ENCODE results near the gene PATL1. TPM values are rescaled to one million over a fixed set of nuclear protein-coding genes. Genes with fewer than 3 reads are reported as not detected.

Gene PATL1
- total and polyA plus RNA-seq, 9 donors: 11.1 to 44.2 (median 30.8) TPM

DNA sequence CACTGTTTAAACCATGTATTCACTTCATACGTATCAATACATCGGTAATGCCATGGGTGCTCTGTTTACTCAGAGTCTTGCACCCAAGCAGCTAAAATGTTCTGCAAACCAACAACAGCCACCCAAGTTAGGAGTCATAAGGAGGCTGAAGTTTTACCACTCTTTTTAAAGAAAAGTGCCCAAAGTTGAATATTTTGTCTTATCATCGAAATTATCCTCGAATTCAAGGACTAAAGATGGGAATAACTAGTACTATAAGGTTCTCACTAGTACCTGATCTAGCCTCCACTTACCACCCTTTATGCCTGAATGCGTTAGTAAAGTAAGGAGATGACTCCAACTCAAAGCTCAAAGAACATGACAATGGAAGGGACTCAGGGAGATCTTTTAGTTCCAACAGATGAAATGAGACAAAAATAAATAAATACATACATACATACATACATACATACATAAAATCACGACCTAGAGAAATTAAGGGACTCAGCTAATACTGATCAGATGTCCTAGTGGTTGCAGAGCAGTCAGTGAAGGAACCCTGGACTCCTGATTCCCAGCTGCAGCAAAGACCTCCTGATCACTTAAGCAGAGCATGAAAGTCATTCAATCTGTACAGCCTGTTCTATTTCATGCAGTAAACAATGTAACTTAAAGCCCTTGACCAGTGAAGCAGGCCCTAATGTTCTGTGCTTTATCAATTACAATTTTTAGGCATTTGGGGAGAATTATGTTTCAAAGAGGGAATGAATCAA lies 61.0 kb downstream of the PATL1 start:
- H3K36me3 ChIP-seq: no peaks in the 10 kb centered on the region
- intact Hi-C loops (cut with DNase I): no loop called here
- H3K27ac ChIP-seq: no peak overlapping the region
- no peaks in the 10 kb centered on the region for H3K9me3 ChIP-seq
- no peaks in the 10 kb centered on the region for H3K4me1 ChIP-seq (ENCODE audit: insufficient read depth)
- DNase-seq: no peak
- 91 to 94% (median 92%) methylated on average over 6 of the region's 6 CpGs for WGBS, 3 donors
- no peak for TF ChIP-seq POLR2A (IDR thresholded peaks at IDR 0.05)
- TF ChIP-seq EP300 (IDR thresholded peaks at IDR 0.05): no peak
- TF ChIP-seq, protein P1, sequence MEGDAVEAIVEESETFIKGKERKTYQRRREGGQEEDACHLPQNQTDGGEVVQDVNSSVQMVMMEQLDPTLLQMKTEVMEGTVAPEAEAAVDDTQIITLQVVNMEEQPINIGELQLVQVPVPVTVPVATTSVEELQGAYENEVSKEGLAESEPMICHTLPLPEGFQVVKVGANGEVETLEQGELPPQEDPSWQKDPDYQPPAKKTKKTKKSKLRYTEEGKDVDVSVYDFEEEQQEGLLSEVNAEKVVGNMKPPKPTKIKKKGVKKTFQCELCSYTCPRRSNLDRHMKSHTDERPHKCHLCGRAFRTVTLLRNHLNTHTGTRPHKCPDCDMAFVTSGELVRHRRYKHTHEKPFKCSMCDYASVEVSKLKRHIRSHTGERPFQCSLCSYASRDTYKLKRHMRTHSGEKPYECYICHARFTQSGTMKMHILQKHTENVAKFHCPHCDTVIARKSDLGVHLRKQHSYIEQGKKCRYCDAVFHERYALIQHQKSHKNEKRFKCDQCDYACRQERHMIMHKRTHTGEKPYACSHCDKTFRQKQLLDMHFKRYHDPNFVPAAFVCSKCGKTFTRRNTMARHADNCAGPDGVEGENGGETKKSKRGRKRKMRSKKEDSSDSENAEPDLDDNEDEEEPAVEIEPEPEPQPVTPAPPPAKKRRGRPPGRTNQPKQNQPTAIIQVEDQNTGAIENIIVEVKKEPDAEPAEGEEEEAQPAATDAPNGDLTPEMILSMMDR (IDR thresholded peaks at IDR 0.05): no peak
- H3K27me3 ChIP-seq: no peaks in the 10 kb centered on the region
- H3K4me3 ChIP-seq: no peak overlapping the region

DNA sequence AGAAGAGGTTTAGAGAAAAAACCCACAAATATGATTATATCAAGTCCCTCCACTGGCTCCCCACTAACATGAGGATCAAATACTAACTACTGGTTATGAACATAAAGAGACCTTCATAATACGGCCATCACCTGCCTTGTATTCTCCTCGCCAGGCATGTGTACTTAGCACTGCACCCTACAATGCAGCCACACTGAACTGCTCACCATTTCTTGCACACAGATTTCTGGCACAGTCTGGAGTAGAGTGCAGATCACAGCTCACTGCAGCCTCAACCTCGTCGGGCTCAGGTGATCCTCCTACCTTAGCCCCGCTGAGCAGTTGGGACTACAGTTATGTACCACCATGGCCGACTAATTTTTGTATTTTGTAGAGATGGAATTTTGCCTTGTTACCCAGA lies 66.4 kb downstream of the PATL1 start:
- Histone ChIP-seq H3K4me3 (no peak overlapping the region), H3K27me3 (no peaks in the 10 kb centered on the region), H3K27ac (no peak overlapping the region), H3K36me3 (no peaks in the 10 kb centered on the region), H3K4me1 (ENCODE audit: insufficient read depth) (peaks cover 3% of the 10 kb centered on the region), H3K9me3 (no peaks in the 10 kb centered on the region)
- intact Hi-C loops (cut with DNase I): no loop called here
- no peak for DNase-seq
- WGBS, 3 donors: 88 to 93% (median 88%) methylated on average over 6 of the region's 6 CpGs
- TF ChIP-seq POLR2A (IDR thresholded peaks at IDR 0.05) (no peak), EP300 (IDR thresholded peaks at IDR 0.05) (no peak)
- TF ChIP-seq, protein P1 (IDR thresholded peaks at IDR 0.05): no peak

DNA sequence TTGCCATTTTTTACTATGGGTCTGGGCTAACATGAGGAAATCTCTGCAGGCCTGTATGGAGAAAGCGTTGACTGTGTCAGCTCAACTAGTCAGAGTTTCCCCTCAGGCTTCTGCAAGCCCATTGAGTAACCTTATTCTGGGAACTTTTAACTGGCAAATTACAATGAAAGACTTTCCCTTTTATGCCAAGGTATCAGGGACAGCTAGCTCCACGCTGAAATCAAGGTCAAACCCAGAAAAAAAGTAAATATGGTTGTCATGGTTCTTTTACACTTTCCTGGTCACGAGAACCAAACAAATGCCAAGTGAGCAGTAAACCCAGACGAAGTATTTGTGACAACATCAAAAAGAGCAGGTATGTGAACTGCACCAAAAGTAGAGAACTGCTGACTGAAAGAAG lies 67.0 kb downstream of the PATL1 start:
- Histone ChIP-seq H3K4me3 (no peak overlapping the region), H3K4me1 (ENCODE audit: insufficient read depth) (peaks cover 3% of the 10 kb centered on the region), H3K27me3 (no peaks in the 10 kb centered on the region), H3K27ac (no peak overlapping the region), H3K9me3 (no peaks in the 10 kb centered on the region), H3K36me3 (no peaks in the 10 kb centered on the region)
- no peak for TF ChIP-seq EP300 (IDR thresholded peaks at IDR 0.05)
- TF ChIP-seq, protein P1 (IDR thresholded peaks at IDR 0.05): no peak
- TF ChIP-seq POLR2A (IDR thresholded peaks at IDR 0.05): no peak
- intact Hi-C loops (cut with DNase I): no loop called here
- DNase-seq: no peak
- WGBS, 3 donors: 26 to 50% (median 35%) methylated on average over 4 of the region's 4 CpGs

DNA sequence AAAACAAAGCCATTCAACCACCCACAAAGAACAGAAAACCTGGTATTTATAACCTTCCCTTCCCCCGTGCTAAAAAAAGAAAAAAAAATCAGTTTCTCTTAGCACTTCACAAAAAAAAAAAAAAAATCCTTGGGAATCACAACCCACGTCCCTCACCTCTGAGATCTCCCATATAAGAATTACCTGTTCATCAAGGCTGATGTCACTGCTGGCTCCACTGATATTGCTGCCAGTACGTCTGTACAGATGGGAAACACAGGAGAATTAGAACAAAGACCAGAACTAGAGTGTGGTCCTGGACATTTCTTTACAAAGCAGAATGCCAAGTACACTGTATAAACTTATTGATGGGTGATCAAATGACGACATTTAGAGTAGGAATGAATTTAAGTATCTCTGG lies 68.2 kb downstream of the PATL1 start:
- WGBS, 3 donors: 80 to 84% (median 82%) methylated on average over 4 of the region's 4 CpGs
- H3K4me3 ChIP-seq: no peak overlapping the region
- H3K27me3 ChIP-seq: no peaks in the 10 kb centered on the region
- no peaks in the 10 kb centered on the region for H3K36me3 ChIP-seq
- no peak for DNase-seq
- no peaks in the 10 kb centered on the region for H3K9me3 ChIP-seq
- intact Hi-C loops (cut with DNase I): no loop called here
- TF ChIP-seq EP300 (IDR thresholded peaks at IDR 0.05) (no peak), POLR2A (IDR thresholded peaks at IDR 0.05) (no peak)
- TF ChIP-seq, protein P1 (IDR thresholded peaks at IDR 0.05): no peak
- H3K27ac ChIP-seq: no peak overlapping the region
- peaks cover 3% of the 10 kb centered on the region for H3K4me1 ChIP-seq (ENCODE audit: insufficient read depth)

All from ovary (tissue), 9 donors.